Smooth muscle cell (in vitro differentiated cells): Measurements from ENCODE around the gene TMUB2. TPM values are rescaled to one million over a fixed set of nuclear protein-coding genes. Genes with fewer than 3 reads are reported as not detected.

Experiments used
- DNase-seq: peaks from one replicate; lab custom pipeline; 2025; ENCODE audit not compliant: unreplicated experiment; lab: John Stamatoyannopoulos, UW
- H2AFZ ChIP-seq: fragments of 200-600 bp; sonication (generic); 2 replicates; pipeline ENCODE4 v1.6.0; 2016; ENCODE audit warnings: antibody characterized with exemption, low read depth, mild to moderate bottlenecking
- H3F3A ChIP-seq: fragments of 200-600 bp; sonication (generic); 2 replicates; pipeline ENCODE4 v1.6.0; 2017; ENCODE audit warnings: antibody characterized with exemption, low read depth
- H3K27ac ChIP-seq: fragments of 200-600 bp; sonication (generic); 2 replicates; pipeline ENCODE4 v1.5.1; 2016; ENCODE audit warnings: low read depth, mild to moderate bottlenecking
- H3K27me3 ChIP-seq: fragments of 200-600 bp; sonication (generic); 2 replicates; pipeline ENCODE4 v1.6.1; 2016; ENCODE audit warnings: low read depth, mild to moderate bottlenecking
- H3K36me3 ChIP-seq: fragments of 200-600 bp; sonication (generic); 2 replicates; pipeline ENCODE4 v1.5.1; 2016; ENCODE audit warnings: low read depth
- H3K4me1 ChIP-seq: fragments of 200-600 bp; sonication (generic); 2 replicates; pipeline ENCODE4 v1.5.1; 2016; ENCODE audit warnings: low read depth
- H3K4me2 ChIP-seq: fragments of 200-600 bp; sonication (generic); 2 replicates; pipeline ENCODE4 v1.6.0; 2016; ENCODE audit warnings: mild to moderate bottlenecking
- H3K4me3 ChIP-seq: fragments of 200-600 bp; sonication (generic); 2 replicates; pipeline ENCODE4 v1.5.1; 2016; ENCODE audit warnings: mild to moderate bottlenecking
- H3K79me2 ChIP-seq: fragments of 200-600 bp; sonication (generic); 2 replicates; pipeline ENCODE4 v1.6.0; 2016; ENCODE audit warnings: low read depth, mild to moderate bottlenecking
- H3K9ac ChIP-seq: fragments of 200-600 bp; sonication (generic); 2 replicates; pipeline ENCODE4 v1.6.0; 2016; ENCODE audit warnings: low read depth
- H3K9me3 ChIP-seq: fragments of 200-600 bp; sonication (generic); replicated peaks from 2 replicates; pipeline ENCODE4 v1.5.1; 2016; ENCODE audit warnings: low read depth
- H4K20me1 ChIP-seq: fragments of 200-600 bp; sonication (generic); 2 replicates; pipeline ENCODE4 v1.6.0; 2016; ENCODE audit warnings: low read depth
- CTCF ChIP-seq: fragments of 200-600 bp; sonication (generic); IDR thresholded peaks from 2 replicates; pipeline ENCODE4 v1.5.1; 2017; ENCODE audit warnings: borderline replicate concordance, mild to moderate bottlenecking, antibody characterized with exemption; ENCODE audit not compliant: insufficient read depth, poor library complexity, severe bottlenecking
- WGBS: methylation state at CpG from one replicate; pipeline ENCODE4 v1.1.7; 2016; ENCODE audit warnings: low lambda C conversion rate; 5-methylcytosine and 5-hydroxymethylcytosine counted together
- polyA plus RNA-seq: library from polyadenylated mRNA; unstranded; fragments of >200 nt; fragmentation: Nextera tagmentation; extraction: Ambion mirVana; gene quantifications from 2 replicates; pipeline ENCODE4 v1.2.1, GENCODE V29; 2016
- total RNA-seq: library from RNA; depleted of rRNA; stranded (reverse); fragments of >200 nt; gene quantifications from 2 replicates; pipeline ENCODE4 v1.2.3, GENCODE V29; 2014

TMUB2 gene
- total and polyA plus RNA-seq, 2 experiments from 2014 or later = 26.4 to 39.2 TPM

- Histone ChIP-seq H3K9ac (no peak overlapping the region), H3K4me2 (no peak overlapping the region), H3K9me3 (no peaks in the 10 kb centered on the region), H3K4me3 (no peak overlapping the region), H3K27me3 (no peaks in the 10 kb centered on the region), H4K20me1 (no peaks in the 10 kb centered on the region), H3K79me2 (peaks cover 32% of the 10 kb centered on the region), H3K4me1 (peaks cover 7% of the 10 kb centered on the region), H2AFZ (no peak overlapping the region), H3K36me3 (no peaks in the 10 kb centered on the region), H3F3A (peaks cover 9% of the 10 kb centered on the region), H3K27ac (peak overlapping the region; percentile 62)
- WGBS = 74% methylated on average over 7 of the region's 7 CpGs
- TF ChIP-seq CTCF = no peak
- no peak for DNase-seq
Measured at GRCh38 chr17:44191941-44192496, 5.2 kb downstream of the TMUB2 start.

GRCh38 chr17:44192750-44193149 lies 6.0 kb downstream of the TMUB2 start:
- Histone ChIP-seq H3K27me3 (no peaks in the 10 kb centered on the region), H3K9me3 (no peaks in the 10 kb centered on the region), H3K9ac (no peak overlapping the region), H3K4me1 (peaks cover 4% of the 10 kb centered on the region), H3F3A (peaks cover 9% of the 10 kb centered on the region), H3K79me2 (peaks cover 32% of the 10 kb centered on the region), H3K27ac (peak overlapping the region; percentile 62), H3K36me3 (no peaks in the 10 kb centered on the region), H2AFZ (no peak overlapping the region), H3K4me3 (no peak overlapping the region), H3K4me2 (no peak overlapping the region), H4K20me1 (no peaks in the 10 kb centered on the region)
- TF ChIP-seq CTCF = no peak
- DNase-seq = no peak
- WGBS = 96% methylated on average over 5 of the region's 5 CpGs

GRCh38 chr17:44193326-44194084 lies 6.7 kb downstream of the TMUB2 start:
- Histone ChIP-seq H3K9me3 (no peaks in the 10 kb centered on the region), H3K4me1 (peaks cover 5% of the 10 kb centered on the region), H3F3A (peaks cover 9% of the 10 kb centered on the region), H3K79me2 (peaks cover 32% of the 10 kb centered on the region), H3K36me3 (no peaks in the 10 kb centered on the region), H3K4me2 (no peak overlapping the region), H3K27ac (peak overlapping the region; percentile 62), H3K9ac (no peak overlapping the region), H2AFZ (no peak overlapping the region), H4K20me1 (no peaks in the 10 kb centered on the region), H3K4me3 (no peak overlapping the region), H3K27me3 (no peaks in the 10 kb centered on the region)
- no peak for DNase-seq
- WGBS = 96% methylated on average over 14 of the region's 14 CpGs
- TF ChIP-seq CTCF = no peak

DNA sequence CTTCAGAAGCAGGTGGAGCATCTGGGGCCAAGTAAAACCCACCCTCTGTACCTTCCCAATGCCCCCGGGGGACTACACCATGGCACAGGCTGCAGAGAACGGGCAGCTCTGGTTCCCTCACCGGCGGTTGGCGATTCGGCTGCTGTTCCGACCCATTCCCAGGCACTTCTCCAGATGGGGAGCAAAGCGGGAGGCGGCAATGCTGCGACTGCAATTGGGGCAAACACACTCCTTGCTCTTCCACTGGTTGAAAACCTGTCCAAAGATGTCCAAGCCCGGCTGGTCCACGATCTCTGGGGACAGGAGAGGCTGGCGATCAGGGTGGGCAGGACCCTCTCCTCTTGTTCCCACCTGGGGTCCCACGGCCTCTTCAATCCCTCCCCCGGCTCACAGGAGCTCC lies 10.3 kb downstream of the TMUB2 start:
- peaks cover 35% of the 10 kb centered on the region for H3K79me2 ChIP-seq
- H3K27me3 ChIP-seq = no peaks in the 10 kb centered on the region
- no peaks in the 10 kb centered on the region for H3K9me3 ChIP-seq
- WGBS = 96% methylated on average over 15 of the region's 15 CpGs
- H2AFZ ChIP-seq = no peak overlapping the region
- H3F3A ChIP-seq = peaks cover 4% of the 10 kb centered on the region
- TF ChIP-seq CTCF = no peak
- no peaks in the 10 kb centered on the region for H4K20me1 ChIP-seq
- H3K27ac ChIP-seq = peak overlapping the region; percentile 94
- DNase-seq = no peak
- no peak overlapping the region for H3K9ac ChIP-seq
- H3K4me1 ChIP-seq = peaks cover 10% of the 10 kb centered on the region
- no peaks in the 10 kb centered on the region for H3K36me3 ChIP-seq
- H3K4me2 ChIP-seq = peak overlapping the region; percentile 90
- H3K4me3 ChIP-seq = no peak overlapping the region
